SK-N-MC (cell line): ENCODE measurements around the gene ELF5.

Experiments used
- EZH2 ChIP-seq: fragments of 200-600 bp; sonication (generic); IDR thresholded peaks from one replicate; pipeline ENCODE4 v1.6.1; 2017; ENCODE audit warnings: antibody characterized with exemption
- FOXP2 ChIP-seq: optimal IDR thresholded peaks from 2 replicates; pipeline ENCODE3; 2011; ENCODE audit warnings: mild to moderate bottlenecking, moderate library complexity; ENCODE audit not compliant: insufficient read depth; ENCODE audit errors: extremely low read length, control extremely low read depth
- POLR2AphosphoS5 ChIP-seq: IDR thresholded peaks from 2 replicates; pipeline ENCODE4 v1.6.1; 2012; ENCODE audit warnings: mild to moderate bottlenecking, low read depth, low read length, borderline replicate concordance

GRCh38 chr11:34443136-34443535 is 70.5 kb downstream of the ELF5 start:
- TF ChIP-seq POLR2AphosphoS5 = no peak
- no peak for TF ChIP-seq EZH2
- no peak for TF ChIP-seq FOXP2
